ENCODE results near the gene RAMP2.
"Not testable (repeated sequence)": the region's sequence is repeated elsewhere in the genome, so short reads cannot be mapped to it uniquely, and the experiment has no call there.

RAMP2 gene

GRCh38 chr17:42769964-42770363, 8.9 kb downstream of the RAMP2 start:
- DNase-seq (ENCODE audit: low read depth) = not testable (repeated sequence)

GRCh38 chr17:42772945-42773289, 11.9 kb downstream of the RAMP2 start:
- DNase-seq (ENCODE audit: low read depth) = no peak

GRCh38 chr17:42773290-42774035, 12.4 kb downstream of the RAMP2 start, which contains the start of gene VPS25:
TSS of gene VPS25 (plus strand) at chr17:42773449. CDS start at chr17:42773476, 27 bp downstream.
- DNase-seq (ENCODE audit: low read depth) = peak; percentile 94

- peak; percentile 77 for DNase-seq (ENCODE audit: low read depth)
Observed at GRCh38 chr17:42774066-42774745, 13.2 kb downstream of the RAMP2 start.

GRCh38 chr17:42775534-42776098, 14.6 kb downstream of the RAMP2 start:
- peak; percentile 76 for DNase-seq (ENCODE audit: low read depth)

GRCh38 chr17:42778570-42778969, 17.5 kb downstream of the RAMP2 start:
- no peak for DNase-seq (ENCODE audit: low read depth)

GRCh38 chr17:42779304-42779935, 18.4 kb downstream of the RAMP2 start:
- DNase-seq (ENCODE audit: low read depth) = no peak

- peak; percentile 87 for DNase-seq (ENCODE audit: low read depth)
Observed at GRCh38 chr17:42779936-42780850, 19.2 kb downstream of the RAMP2 start, which contains the start of gene WNK4. TSS of gene WNK4 (plus strand) at chr17:42780610. CDS start at chr17:42780699, 89 bp downstream.

- DNase-seq (ENCODE audit: low read depth) = peak; percentile 37
Observed at GRCh38 chr17:42780851-42781638, 20.0 kb downstream of the RAMP2 start.

GRCh38 chr17:42781639-42782165, 20.7 kb downstream of the RAMP2 start:
- peak; percentile 22 for DNase-seq (ENCODE audit: low read depth)

GRCh38 chr17:42782166-42783061, 21.4 kb downstream of the RAMP2 start:
- DNase-seq (ENCODE audit: low read depth) = peak; percentile 60

GRCh38 chr17:42783062-42783790, 22.2 kb downstream of the RAMP2 start:
- DNase-seq (ENCODE audit: low read depth) = peak; percentile 94

GRCh38 chr17:42783791-42784138, 22.7 kb downstream of the RAMP2 start:
- DNase-seq (ENCODE audit: low read depth) = no peak

- no peak for DNase-seq (ENCODE audit: low read depth)
Observed at GRCh38 chr17:42784409-42784808, 23.4 kb downstream of the RAMP2 start.

GRCh38 chr17:42784811-42785592, 24.0 kb downstream of the RAMP2 start:
- no peak for DNase-seq (ENCODE audit: low read depth)

GRCh38 chr17:42787266-42787665, 26.2 kb downstream of the RAMP2 start:
- DNase-seq (ENCODE audit: low read depth) = no peak

GRCh38 chr17:42791948-42792347, 30.9 kb downstream of the RAMP2 start:
- DNase-seq (ENCODE audit: low read depth) = no peak

GRCh38 chr17:42792545-42792944, 31.5 kb downstream of the RAMP2 start:
- no peak for DNase-seq (ENCODE audit: low read depth)
